Fibroblast of villous mesenchyme (primary cell): ENCODE results near the gene PRL. TPM values are rescaled to one million over a fixed set of nuclear protein-coding genes. Genes with fewer than 3 reads are reported as not detected.

Experiments
- DNase-seq: peaks from one replicate; pipeline ENCODE4 v3.0.0-alpha.2; 2010; ENCODE audit warnings: low read depth
- H3K4me3 ChIP-seq: 2 replicates; pipeline ENCODE4 v1.5.1; 2011; ENCODE audit warnings: low read depth, mild to moderate bottlenecking, low read length
- total RNA-seq: library from RNA; depleted of rRNA; stranded (reverse); fragments of >200 nt; gene quantifications from 2 replicates; pipeline ENCODE4 v1.2.3, GENCODE V29; 2012
- TF ChIP-seq, protein P1 (sequence below): IDR thresholded peaks from 2 replicates; pipeline ENCODE4 v1.5.1; 2012; ENCODE audit warnings: low read depth, mild to moderate bottlenecking, low read length; ENCODE audit not compliant: insufficient read depth

PRL gene
- not detected in 2 replicates for total RNA-seq

DNA sequence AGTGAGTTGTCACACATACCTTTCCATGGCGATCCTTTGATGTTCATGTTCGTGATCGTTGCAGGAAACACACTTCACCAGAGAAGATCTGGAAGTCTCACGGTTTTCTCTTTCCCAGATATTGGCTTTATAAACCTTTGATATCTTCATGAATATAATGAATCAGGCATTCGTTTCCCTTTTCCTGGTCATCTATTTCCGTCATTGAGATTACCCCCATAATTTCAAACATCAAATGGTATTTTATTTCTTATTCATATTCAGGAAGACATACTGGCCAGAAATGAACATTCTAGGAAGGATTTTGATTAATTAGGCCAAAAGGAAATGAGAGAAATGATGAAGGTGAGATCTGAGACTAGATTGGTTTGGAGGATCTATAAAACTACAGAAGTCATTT is at the start of gene PRL:
Gene PRL, minus strand, starts transcription at position 101 of the 400 bp plus-strand sequence. Its CDS starts 54 bp downstream, at position 47.
- no peak for DNase-seq
- H3K4me3 ChIP-seq, result no peak within 1 kb of the TSS
- TF ChIP-seq, protein P1, sequence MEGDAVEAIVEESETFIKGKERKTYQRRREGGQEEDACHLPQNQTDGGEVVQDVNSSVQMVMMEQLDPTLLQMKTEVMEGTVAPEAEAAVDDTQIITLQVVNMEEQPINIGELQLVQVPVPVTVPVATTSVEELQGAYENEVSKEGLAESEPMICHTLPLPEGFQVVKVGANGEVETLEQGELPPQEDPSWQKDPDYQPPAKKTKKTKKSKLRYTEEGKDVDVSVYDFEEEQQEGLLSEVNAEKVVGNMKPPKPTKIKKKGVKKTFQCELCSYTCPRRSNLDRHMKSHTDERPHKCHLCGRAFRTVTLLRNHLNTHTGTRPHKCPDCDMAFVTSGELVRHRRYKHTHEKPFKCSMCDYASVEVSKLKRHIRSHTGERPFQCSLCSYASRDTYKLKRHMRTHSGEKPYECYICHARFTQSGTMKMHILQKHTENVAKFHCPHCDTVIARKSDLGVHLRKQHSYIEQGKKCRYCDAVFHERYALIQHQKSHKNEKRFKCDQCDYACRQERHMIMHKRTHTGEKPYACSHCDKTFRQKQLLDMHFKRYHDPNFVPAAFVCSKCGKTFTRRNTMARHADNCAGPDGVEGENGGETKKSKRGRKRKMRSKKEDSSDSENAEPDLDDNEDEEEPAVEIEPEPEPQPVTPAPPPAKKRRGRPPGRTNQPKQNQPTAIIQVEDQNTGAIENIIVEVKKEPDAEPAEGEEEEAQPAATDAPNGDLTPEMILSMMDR, result no peak

GRCh38 chr6:22343864-22344263 is 47.0 kb upstream of the PRL start:
- no peak overlapping the region for H3K4me3 ChIP-seq
- TF ChIP-seq, protein P1, result no peak
- DNase-seq, result no peak

DNA sequence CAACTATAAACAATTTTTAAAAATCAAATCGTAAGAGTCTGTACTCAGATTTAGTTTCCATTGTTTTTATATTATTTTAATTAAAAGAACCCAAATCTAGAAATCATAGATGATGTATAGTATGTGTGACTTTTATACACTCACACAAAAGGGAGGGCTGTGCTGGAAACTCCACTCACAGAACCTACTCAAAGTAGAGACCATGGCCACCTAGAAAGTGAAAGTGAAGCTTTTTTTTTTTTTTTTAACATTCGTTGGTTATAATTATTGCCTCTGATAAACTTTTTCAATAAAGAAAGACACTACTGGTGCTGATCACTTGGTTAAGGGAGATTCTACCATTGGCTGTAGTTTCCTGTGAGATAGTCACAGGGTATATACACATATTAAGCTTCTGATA is 37.9 kb upstream of the PRL start:
- TF ChIP-seq, protein P1, result no peak
- DNase-seq, result no peak
- no peak overlapping the region for H3K4me3 ChIP-seq

DNA sequence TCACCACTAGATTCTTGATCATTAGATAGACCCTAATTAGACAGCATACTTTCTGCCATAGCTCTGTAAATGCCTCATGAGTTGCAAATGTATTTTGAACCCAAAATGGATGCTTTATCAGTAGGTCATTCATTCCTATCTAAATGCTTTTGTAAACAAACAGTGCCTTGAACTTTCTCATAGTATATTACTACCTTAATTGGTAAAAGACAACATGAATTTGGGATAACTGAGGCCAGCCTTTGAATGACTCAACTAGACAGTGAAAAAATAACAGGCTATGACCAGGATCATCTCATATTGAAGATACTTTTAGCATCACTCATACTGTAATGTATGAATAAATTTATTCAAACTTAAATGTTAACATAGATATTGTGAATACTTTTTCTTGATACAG is 37.0 kb upstream of the PRL start:
- TF ChIP-seq, protein P1, result no peak
- H3K4me3 ChIP-seq, result no peak overlapping the region
- no peak for DNase-seq

GRCh38 chr6:22332711-22333110 is 35.9 kb upstream of the PRL start:
- DNase-seq, result no peak
- no peak overlapping the region for H3K4me3 ChIP-seq
- TF ChIP-seq, protein P1, result no peak

GRCh38 chr6:22332216-22332615 is 35.4 kb upstream of the PRL start:
- no peak overlapping the region for H3K4me3 ChIP-seq
- TF ChIP-seq, protein P1, result no peak
- no peak for DNase-seq

GRCh38 chr6:22330941-22331340 is 34.1 kb upstream of the PRL start:
- no peak for DNase-seq
- TF ChIP-seq, protein P1, result no peak
- H3K4me3 ChIP-seq, result no peak overlapping the region
